ENCODE results near the gene RPA3.

GRCh38 chr7:7650682-7651206 lies 67.7 kb downstream of the RPA3 start:
- no peak for TF ChIP-seq CTCF (IDR thresholded peaks at IDR 0.05; ENCODE audit: low read depth, low read length, poor library complexity, severe bottlenecking)
- TF ChIP-seq EZH2phosphoT487 (IDR thresholded peaks at IDR 0.05; ENCODE audit: borderline replicate concordance, low read length), result no peak

Measured in DOHH2 (cell line).